ENCODE results near the gene SETD7. TPM values are rescaled to one million over a fixed set of nuclear protein-coding genes. Genes with fewer than 3 reads are reported as not detected.

Gene SETD7
- total and polyA plus RNA-seq, 2 donors = 43.8 to 77.5 TPM

DNA sequence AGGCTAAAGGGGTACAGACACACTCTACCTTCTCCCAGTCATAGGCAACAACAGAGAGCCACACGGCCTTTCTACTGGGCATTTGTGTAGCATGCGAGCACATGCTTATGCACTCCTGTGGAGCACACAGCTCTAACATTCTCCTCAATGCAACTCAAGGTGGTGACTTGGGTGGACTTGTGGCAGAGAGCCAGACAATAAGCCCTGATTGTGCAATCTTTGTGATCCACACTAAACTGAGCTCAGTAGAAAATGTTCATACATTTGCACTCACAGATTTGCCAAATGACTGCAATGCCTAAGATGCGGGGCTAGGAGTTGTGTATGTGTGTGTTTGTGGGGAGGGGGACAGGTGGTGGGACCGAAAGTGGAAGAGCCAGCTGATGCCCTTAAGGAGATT is 31.4 kb upstream of the SETD7 start:
- whole genome bisulfite sequencing = 87% methylated on average over 4 of the region's 4 CpGs
- H3K4me3 ChIP-seq (ENCODE audit: low read depth, low read length) = no peak overlapping the region
- no peaks in the 10 kb centered on the region for H3K4me1 ChIP-seq (ENCODE audit: insufficient read depth)
- no peaks in the 10 kb centered on the region for H3K36me3 ChIP-seq (ENCODE audit: insufficient read depth)
- no peak overlapping the region for H3K27ac ChIP-seq (ENCODE audit: low read depth)
- no peak for DNase-seq (ENCODE audit: extremely low spot score)

DNA sequence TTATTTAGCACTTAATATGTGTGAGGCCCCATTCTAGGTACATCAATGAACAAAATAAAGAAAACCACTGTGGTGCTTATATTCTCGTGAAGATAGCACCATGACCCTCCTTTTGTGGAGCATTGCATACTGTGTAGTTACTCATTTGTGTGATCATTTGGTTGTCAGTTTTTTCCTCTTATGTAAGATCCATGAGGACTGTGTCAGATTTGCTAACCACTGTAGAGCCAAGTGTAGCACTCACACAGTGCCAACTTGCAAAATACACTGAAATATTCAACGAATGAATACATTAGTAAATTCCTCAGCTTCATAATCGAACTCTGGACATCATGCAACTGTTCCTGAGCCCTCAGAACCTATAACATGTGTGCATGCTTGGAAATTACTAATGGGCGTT is 29.5 kb upstream of the SETD7 start:
- H3K4me3 ChIP-seq (ENCODE audit: low read depth, low read length) = no peak overlapping the region
- WGBS = 74% methylated on average over 4 of the region's 4 CpGs
- H3K4me1 ChIP-seq (ENCODE audit: insufficient read depth) = no peaks in the 10 kb centered on the region
- H3K36me3 ChIP-seq (ENCODE audit: insufficient read depth) = no peaks in the 10 kb centered on the region
- no peak for DNase-seq (ENCODE audit: extremely low spot score)
- H3K27ac ChIP-seq (ENCODE audit: low read depth) = no peak overlapping the region

DNA sequence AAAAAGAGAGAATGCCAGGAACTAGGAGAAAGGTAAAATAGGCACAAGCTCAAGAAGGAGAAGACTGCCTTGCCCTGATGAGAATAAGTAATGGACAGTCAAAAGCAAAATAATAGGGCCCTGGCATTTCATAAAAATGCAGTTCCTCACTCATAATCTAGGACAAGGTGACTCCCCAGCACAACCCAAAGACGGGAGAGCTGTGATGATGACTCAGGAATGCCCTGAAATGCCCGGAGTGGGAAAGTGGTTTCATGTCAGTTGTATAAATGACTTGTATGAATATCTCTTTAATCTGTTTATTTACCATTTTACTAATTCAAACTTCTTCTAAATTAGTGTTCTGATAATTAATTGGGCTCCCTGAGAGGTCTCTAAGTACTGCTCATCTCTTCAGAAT is 28.8 kb upstream of the SETD7 start:
- no peak for DNase-seq (ENCODE audit: extremely low spot score)
- H3K36me3 ChIP-seq (ENCODE audit: insufficient read depth) = no peaks in the 10 kb centered on the region
- no peak overlapping the region for H3K27ac ChIP-seq (ENCODE audit: low read depth)
- 73% methylated on average over 2 of the region's 2 CpGs for WGBS
- no peaks in the 10 kb centered on the region for H3K4me1 ChIP-seq (ENCODE audit: insufficient read depth)
- no peak overlapping the region for H3K4me3 ChIP-seq (ENCODE audit: low read depth, low read length)

DNA sequence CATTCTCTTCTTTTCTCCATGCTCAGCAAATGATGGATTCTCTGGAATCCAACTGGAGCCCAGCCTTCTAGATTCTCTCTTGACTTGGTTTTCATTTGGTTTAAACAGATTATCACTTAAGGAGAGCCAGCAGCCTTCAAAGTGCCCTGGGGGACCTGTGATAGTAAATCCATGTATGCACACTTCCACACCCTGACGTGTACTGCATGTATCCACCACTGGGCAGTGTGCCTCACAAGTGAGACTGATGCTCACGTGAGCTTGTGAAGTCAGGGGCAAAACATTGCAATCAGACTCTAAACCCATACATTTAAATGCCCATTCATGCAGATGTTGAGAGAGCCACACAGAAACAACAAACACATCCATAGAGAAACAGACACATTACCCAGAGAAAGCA is 28.0 kb upstream of the SETD7 start:
- no peak overlapping the region for H3K27ac ChIP-seq (ENCODE audit: low read depth)
- no peaks in the 10 kb centered on the region for H3K36me3 ChIP-seq (ENCODE audit: insufficient read depth)
- no peak overlapping the region for H3K4me3 ChIP-seq (ENCODE audit: low read depth, low read length)
- H3K4me1 ChIP-seq (ENCODE audit: insufficient read depth) = no peaks in the 10 kb centered on the region
- 67% methylated on average over 2 of the region's 2 CpGs for WGBS
- DNase-seq (ENCODE audit: extremely low spot score) = no peak

DNA sequence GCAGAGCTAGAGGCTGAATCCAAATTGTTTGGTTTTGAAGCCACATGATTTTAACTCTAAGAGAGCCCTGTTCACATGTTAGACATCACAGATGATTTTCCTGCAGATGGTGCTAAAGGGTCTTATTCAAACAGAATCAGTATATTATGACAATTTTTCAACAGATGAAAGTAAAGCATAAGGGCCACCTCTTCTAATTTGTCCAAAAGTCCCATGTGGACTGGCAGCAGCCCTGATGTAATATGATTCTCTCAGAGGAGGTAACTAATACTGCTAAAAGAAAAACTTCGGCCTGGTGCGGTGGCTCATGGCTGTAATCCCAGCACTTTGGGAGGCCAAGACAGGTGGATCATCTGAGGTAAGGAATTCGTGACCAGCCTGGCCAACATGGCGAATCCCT is 26.0 kb upstream of the SETD7 start:
- Histone ChIP-seq H3K36me3 (ENCODE audit: insufficient read depth) (no peaks in the 10 kb centered on the region), H3K4me3 (ENCODE audit: low read depth, low read length) (no peak overlapping the region), H3K27ac (ENCODE audit: low read depth) (no peak overlapping the region), H3K4me1 (ENCODE audit: insufficient read depth) (no peaks in the 10 kb centered on the region)
- WGBS = 86% methylated on average over 4 of the region's 4 CpGs
- no peak for DNase-seq (ENCODE audit: extremely low spot score)

DNA sequence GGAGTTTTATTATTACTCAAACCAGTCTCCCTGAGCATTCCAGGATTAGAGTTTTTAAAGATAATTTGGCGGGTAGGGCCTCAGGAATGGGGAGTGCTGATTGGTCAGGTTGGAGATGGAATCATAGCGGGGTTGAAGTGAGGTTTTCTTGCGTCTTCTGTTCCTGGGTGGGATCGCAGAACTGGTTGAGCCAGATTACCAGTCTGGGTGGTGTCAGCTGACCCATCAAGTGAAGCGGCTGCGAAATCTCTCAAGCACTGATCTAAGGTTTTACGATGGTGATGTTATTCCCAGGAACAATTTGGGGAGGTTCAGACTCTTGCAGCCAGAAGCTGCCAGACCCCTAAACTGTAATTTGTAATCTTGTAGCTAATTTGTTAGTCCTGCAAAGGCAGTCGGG is 25.1 kb upstream of the SETD7 start:
- Histone ChIP-seq H3K4me3 (ENCODE audit: low read depth, low read length) (no peak overlapping the region), H3K4me1 (ENCODE audit: insufficient read depth) (no peaks in the 10 kb centered on the region), H3K27ac (ENCODE audit: low read depth) (no peak overlapping the region), H3K36me3 (ENCODE audit: insufficient read depth) (no peaks in the 10 kb centered on the region)
- DNase-seq (ENCODE audit: extremely low spot score) = no peak
- WGBS = 81% methylated on average over 8 of the region's 8 CpGs

DNA sequence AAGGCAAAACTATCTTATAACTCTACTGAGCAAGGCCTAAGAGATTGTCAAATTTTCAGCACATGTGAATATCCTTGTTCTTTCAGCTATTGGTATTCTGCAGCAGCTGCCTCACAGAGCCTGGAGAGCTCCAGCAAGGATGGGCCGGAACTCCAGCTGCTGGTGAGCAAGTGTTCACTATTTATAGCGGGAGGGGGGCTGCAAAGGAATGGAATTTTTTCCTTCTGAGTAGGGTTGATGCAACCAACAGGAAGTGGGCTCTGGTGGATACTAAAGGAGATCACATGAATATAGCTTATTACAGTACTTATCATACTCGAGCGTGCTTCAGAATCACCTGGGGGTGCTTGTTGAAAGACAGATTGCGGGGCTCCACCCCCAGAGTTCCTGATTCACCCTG is 20.2 kb upstream of the SETD7 start:
- H3K36me3 ChIP-seq (ENCODE audit: insufficient read depth) = no peaks in the 10 kb centered on the region
- no peak for DNase-seq (ENCODE audit: extremely low spot score)
- H3K4me3 ChIP-seq (ENCODE audit: low read depth, low read length) = no peak overlapping the region
- no peak overlapping the region for H3K27ac ChIP-seq (ENCODE audit: low read depth)
- 74% methylated on average over 5 of the region's 5 CpGs for WGBS
- H3K4me1 ChIP-seq (ENCODE audit: insufficient read depth) = no peaks in the 10 kb centered on the region

DNA sequence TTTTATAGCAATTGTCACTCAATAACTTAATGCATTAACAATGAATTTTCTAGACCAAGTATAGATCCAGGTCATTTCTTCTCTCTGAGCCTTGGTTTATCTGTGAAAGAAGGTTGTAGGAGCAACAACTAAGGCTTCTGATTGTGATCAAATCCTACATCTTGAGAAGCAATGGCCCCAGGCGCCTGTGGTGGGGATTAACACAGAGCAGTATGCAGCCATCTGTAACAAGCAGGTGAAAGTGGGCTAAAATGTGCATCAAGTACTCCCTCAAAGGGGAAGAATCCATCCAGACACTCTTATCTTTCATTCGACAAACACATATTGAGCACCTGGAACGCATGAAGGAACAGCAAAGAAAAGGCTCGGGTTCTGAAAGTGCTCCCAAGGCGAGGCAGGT is 19.1 kb upstream of the SETD7 start:
- H3K36me3 ChIP-seq (ENCODE audit: insufficient read depth) = no peaks in the 10 kb centered on the region
- no peak for DNase-seq (ENCODE audit: extremely low spot score)
- WGBS = 95% methylated on average over 5 of the region's 5 CpGs

DNA sequence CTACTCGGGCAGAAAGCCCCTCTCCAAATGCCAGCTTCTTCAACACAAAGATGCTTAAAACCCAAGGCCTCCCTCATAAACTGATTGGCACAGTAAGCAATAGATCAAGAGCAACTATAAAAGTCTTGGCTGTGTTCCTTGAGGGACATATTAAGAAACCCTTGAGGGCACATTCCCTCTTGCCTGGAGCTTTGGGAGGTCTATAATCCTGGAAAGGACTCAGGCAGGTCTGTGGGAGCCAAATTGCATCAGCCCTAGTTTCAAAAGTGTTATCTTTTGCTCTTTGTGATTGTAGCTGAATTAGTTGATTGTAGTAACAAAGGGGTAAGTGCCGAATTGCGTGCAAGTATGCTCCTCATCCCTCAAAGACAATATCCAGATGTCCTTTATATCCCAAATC is 18.6 kb upstream of the SETD7 start:
- no peak for DNase-seq (ENCODE audit: extremely low spot score)
- no peak overlapping the region for H3K27ac ChIP-seq (ENCODE audit: low read depth)
- no peaks in the 10 kb centered on the region for H3K4me1 ChIP-seq (ENCODE audit: insufficient read depth)
- H3K36me3 ChIP-seq (ENCODE audit: insufficient read depth) = no peaks in the 10 kb centered on the region
- 62% methylated on average over 3 of the region's 3 CpGs for WGBS
- no peak overlapping the region for H3K4me3 ChIP-seq (ENCODE audit: low read depth, low read length)

More for the DNA sequence above, 19.1 kb upstream of the SETD7 start:
- Histone ChIP-seq H3K4me1 (ENCODE audit: insufficient read depth) (no peaks in the 10 kb centered on the region), H3K27ac (ENCODE audit: low read depth) (no peak overlapping the region), H3K4me3 (ENCODE audit: low read depth, low read length) (no peak overlapping the region)

DNA sequence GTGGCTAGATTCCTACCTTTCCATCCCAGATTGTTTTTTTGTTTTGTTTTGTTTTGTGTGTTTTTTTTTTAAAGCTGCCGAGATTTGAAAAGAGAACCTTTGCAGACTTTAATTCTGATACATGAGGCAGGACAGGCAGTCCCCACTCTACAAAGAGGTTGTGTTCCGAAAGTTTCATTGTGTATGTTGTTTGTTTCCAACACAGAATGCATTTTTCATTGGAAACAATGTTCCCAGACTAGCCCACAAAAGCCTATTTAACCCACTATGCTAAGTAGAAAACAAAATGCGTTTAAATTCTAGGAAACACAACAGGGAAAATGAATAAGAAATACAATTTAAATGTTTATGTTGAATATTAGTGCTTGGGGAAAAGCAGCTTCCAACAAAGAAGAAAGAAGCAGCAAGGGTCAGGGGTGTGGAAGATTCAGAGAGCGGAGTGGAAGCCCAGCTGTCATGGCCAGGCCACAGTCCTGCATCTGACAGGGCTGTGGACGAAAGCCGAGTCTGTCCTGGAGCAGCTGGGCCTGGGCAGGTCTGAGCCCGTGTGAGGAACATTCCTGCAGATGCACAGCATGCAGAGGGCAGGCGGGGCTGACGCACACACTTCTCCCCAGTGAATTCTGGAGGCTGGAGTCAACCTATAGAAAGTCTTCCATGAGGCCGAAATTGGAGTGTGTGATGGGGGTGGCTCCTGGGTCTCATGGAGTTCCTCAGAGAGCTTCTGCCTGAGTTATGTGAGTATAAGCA is 12.4 kb upstream of the SETD7 start:
- H3K4me1 ChIP-seq (ENCODE audit: insufficient read depth) = no peaks in the 10 kb centered on the region
- WGBS = 77% methylated on average over 10 of the region's 10 CpGs
- no peak overlapping the region for H3K27ac ChIP-seq (ENCODE audit: low read depth)
- H3K4me3 ChIP-seq (ENCODE audit: low read depth, low read length) = no peak overlapping the region
- H3K36me3 ChIP-seq (ENCODE audit: insufficient read depth) = no peaks in the 10 kb centered on the region
- no peak for DNase-seq (ENCODE audit: extremely low spot score)

DNA sequence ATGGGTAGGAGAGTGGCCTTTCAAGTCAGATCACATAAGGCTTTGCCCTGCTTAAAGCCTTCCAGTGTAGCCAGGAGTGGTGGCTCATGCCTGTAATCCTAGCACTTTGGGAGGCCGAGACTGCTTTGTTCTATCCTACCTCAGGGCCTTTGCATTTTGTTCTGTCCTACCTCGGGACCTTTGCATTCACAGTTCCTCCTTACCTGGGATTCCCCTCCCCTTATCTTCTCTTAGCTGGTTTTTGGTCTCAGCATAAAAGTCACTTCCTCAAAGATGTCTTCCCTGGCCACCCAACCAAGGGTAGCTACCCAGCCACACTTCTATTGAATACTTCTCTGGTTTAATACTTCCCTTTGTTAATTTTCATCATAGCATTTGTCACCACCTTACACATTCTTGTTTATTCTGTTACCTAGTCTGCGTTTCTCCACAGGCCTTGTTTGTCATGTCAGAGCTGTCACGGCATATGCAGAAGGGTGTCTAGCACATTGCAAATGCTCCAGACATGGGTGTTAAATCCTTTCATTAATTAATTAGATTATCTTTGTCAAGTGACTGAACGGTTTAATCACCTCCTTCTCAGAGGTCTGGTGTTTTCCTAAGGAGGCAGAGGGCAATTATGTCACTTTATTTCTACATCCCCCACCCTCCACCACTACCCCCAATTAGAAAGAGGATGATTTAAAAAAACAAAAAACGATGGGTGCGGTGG is 11.3 kb upstream of the SETD7 start:
- WGBS = 90% methylated on average over 7 of the region's 7 CpGs
- no peaks in the 10 kb centered on the region for H3K4me1 ChIP-seq (ENCODE audit: insufficient read depth)
- H3K4me3 ChIP-seq (ENCODE audit: low read depth, low read length) = no peak overlapping the region
- no peak for DNase-seq (ENCODE audit: extremely low spot score)
- no peaks in the 10 kb centered on the region for H3K36me3 ChIP-seq (ENCODE audit: insufficient read depth)
- H3K27ac ChIP-seq (ENCODE audit: low read depth) = no peak overlapping the region

DNA sequence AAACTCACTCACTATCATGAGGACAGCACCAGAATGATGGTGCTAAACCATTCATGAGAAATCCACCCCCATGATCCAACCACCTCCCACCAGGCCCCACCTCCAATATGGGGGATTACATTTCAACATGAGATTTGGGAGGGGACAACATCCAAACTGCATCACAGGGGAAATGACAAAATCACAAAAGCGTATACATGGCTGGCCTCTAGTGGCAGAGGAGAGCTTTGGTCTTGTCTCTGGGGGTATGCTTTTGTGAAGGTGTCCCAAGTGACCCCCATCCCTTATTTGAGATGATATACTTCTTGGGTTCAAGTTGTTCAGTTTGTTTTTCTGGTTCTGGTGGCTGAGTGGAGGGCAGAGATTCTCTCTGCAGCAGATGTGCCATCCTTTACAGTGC is 8.5 kb upstream of the SETD7 start:
- H3K4me3 ChIP-seq (ENCODE audit: low read depth, low read length) = no peak overlapping the region
- no peak for DNase-seq (ENCODE audit: extremely low spot score)
- 98% methylated on average over 1 of the region's 1 CpG for WGBS
- no peaks in the 10 kb centered on the region for H3K36me3 ChIP-seq (ENCODE audit: insufficient read depth)
- H3K27ac ChIP-seq (ENCODE audit: low read depth) = no peak overlapping the region
- H3K4me1 ChIP-seq (ENCODE audit: insufficient read depth) = no peaks in the 10 kb centered on the region

DNA sequence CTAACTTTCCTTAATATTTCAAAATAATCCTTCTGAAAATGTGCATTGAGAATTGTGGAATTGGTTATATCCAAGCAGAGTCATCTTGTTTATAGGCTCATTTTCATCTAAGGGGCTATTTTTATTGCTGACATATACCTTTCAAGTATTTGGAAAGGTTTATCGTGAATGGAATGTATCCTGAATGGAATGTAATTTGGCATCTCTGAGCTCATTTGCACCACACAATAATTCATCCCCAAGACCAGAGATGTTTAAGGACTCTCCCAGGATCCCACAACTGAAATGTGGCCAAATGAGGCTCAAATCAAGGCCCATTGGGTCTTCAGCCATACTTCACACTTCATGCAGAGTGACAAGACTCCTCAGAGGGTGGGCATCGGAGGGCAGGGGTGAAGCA is 7.5 kb upstream of the SETD7 start:
- Histone ChIP-seq H3K4me1 (ENCODE audit: insufficient read depth) (no peaks in the 10 kb centered on the region), H3K36me3 (ENCODE audit: insufficient read depth) (no peaks in the 10 kb centered on the region), H3K4me3 (ENCODE audit: low read depth, low read length) (no peak overlapping the region), H3K27ac (ENCODE audit: low read depth) (no peak overlapping the region)
- DNase-seq (ENCODE audit: extremely low spot score) = no peak
- WGBS = 82% methylated on average over 2 of the region's 2 CpGs

DNA sequence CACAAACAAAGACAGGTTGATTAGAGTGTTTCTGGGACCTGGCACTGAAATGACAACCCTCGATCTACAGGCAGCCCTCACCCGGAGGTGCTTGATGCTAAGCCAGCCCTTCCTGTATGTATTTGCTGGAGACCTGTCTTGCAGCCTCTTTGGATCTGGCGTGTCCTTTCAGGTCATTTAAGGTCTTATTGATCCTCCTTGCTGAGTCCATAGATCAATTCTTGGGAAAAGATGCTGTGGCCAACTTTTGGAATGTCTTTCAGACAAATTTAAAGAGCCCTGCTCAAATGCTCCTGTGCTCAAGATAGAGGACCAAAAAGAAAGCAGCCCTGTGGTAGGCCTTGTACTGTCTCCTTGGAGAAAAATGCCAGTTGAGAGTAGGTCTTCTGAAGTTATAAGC is 6.8 kb upstream of the SETD7 start:
- Histone ChIP-seq H3K27ac (ENCODE audit: low read depth) (no peak overlapping the region), H3K4me1 (ENCODE audit: insufficient read depth) (no peaks in the 10 kb centered on the region), H3K4me3 (ENCODE audit: low read depth, low read length) (no peak overlapping the region), H3K36me3 (ENCODE audit: insufficient read depth) (no peaks in the 10 kb centered on the region)
- no peak for DNase-seq (ENCODE audit: extremely low spot score)
- WGBS = 97% methylated on average over 3 of the region's 3 CpGs
